GM18858 (cell line): ENCODE data around the gene NUP160.
"Not testable (repeated sequence)": the region's sequence is repeated elsewhere in the genome, so short reads cannot be mapped to it uniquely, and the experiment has no call there.

Experiments used
- ATAC-seq: cut with Tn5 transposase; IDR thresholded peaks from one replicate; pipeline ENCODE4 v1.9.1; 2021; ENCODE audit not compliant: unreplicated experiment

Gene NUP160

DNA sequence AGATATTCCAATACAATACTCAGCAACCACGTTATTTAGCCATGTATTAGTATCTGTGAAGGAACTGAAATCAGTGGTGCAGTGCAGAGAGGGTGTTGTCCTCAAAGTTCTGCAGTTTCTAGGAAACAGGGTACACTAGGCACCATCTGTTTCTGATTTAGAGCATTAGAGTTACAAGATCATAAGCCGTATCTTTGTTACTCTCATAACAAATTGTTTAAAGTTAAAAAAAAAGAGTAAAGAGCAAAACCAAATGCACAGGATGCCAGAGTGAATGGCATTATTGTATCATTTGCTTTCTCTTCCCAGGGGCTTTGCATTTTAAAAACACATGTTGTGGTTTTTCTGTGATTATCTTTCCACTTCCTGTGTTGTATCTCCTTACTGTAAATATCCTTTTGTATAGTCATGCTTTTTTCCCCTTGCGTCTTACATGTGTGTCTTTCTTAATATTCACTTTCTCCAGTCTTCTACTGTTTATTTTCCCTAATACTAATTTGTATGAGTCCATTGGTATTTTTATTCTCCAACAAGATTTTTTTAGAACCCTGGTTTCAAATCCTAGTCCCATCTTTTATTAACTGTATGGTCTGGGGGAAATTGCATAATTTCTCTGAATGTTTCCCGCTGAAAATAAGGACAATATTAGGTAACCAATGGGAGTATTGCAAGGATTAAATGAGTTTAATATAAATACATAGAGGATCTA is 15.2 kb upstream of the NUP160 start:
- ATAC-seq = peak; percentile 70

DNA sequence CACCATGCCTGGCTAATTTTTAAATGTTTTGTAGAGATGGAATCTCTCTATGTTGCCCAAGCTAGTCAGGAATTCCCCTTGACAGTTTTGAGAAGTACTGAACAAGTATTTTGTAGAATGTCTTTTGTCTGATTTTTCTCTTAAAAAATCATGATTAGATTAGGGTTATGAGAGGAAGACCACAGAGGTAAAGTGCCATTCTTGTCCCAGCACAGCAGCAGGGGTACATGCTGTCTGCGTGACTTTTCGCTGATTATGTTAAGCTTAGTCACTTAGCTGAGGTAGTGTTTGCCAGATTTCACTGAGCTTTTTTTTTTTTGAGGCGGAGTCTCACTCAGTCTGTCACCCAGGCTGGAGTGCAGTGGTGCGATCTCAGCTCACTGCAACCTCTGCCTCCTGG is 13.6 kb upstream of the NUP160 start:
- ATAC-seq = no peak

DNA sequence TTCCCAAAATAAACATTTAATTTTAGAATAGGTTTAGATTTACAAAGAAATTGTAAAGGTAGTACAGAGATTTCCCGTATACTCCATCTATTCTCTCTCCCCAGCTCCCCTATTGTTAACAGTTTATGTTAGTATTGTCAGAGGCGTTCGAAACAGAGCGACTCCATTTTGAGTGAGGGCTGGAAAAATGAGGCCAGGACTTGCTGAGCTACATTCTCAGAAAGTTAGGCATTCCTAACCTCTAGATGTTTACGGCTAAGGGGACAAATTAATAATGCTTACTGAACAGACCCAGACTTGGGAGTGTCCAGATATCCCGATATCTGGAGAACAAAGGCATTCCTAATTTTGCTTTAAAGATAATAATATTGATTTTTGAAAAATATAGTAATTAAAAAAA is 12.4 kb upstream of the NUP160 start:
- no peak for ATAC-seq

DNA sequence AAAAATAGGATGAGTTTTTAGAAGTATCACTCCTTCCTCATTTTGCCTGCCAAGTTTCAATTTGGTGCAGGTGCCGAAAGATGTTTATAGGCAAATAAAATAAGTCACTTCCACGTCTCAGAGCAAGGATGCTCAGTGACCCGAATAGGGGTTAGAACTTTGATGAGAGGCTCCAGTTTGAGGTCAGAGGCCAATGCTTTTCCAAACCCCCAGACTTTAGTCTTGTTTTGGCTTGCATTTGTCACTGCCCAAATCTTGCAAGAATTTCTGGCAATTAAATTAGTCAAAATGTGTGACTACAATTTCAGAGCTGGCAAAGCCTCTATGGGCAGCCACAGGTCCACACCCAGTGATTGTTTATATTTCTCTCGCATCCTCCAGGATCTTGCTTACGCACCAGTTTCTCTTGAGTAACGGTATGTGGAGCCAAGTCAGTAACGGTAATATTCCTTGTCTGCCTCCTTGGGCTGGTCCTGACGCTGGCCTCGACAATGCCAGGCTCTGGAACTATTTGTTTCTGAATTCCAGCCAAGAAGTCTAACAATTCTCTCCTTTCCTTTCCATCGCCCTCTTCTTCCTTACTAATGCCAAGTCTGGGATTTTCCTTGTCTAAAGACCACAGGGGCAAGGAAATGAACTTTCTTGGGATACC is 9.9 kb upstream of the NUP160 start:
- ATAC-seq = peak; percentile 29

DNA sequence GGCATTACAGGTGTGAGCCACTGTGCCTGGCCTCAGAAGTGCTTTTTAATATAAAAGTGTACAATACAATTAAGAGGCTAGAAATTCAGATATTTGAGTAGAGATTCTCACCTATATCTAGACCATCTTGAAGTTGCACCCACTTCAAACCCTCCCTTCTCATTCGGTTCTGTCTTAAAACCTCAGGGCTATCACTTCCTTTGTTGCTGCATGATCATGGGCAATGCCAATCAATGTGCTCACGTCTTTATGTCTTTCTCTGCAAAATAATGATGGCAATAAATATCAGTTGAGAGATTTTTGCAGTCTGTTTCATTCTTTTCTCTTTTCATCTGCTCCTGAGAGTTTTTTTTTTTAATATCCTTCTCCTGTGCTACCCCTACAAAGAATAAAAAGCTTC is 9.3 kb upstream of the NUP160 start:
- ATAC-seq = no peak

DNA sequence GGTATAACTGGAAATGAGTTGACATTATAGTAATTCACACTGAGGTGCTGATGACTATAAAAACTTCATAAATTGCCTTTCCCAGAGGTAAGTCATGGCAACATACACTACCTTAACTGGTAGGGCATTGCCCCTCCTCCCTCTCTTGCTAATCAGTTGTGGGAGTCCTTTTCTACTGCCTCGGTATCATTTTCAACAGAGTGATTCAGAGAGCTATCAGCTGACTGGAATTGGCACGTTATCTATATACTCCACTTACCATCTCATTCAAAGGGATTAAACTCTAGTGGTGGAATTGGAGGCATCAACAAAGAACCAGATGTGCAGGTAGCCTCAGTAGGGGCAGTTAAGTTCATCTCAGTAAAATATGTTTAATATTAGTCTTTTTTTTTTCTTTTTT is 8.0 kb upstream of the NUP160 start:
- no peak for ATAC-seq

DNA sequence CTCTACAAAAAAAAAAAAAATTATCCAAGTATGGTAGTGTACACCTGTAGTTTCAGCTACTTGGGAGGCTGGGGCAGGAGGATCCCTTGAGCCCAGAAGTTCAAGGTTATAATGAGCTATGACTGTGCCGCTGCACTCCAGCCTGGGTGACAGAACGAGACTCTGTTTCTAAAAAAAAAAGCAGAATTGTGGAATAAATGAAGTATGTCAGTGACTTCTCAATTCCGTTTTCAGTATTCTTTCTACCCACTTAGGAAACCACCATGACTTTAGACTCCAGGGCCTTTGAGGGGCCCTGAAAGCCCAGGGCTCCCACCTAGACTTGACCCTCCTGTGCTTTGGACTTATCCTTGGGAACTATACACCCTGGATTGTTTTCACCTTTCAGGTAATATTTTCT is 6.5 kb upstream of the NUP160 start:
- ATAC-seq = peak; percentile 45

DNA sequence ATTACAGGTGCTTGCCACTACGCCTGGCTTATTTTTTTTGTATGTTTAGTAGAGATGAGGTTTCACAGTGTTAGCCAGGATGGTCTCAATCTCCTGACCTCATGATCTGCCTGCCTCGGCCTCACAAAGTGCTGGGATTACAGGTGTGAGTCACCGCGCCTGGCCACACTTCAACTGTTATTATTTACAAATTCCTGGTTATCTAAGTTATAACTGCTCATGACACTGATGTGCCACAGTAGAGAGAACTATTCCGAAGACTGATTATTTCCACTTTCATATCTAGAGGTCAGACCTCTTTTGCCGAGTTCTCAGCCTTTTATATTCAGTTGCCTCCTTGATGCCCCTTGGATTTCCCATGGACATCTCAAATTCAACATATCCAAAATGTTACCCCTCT is 3.9 kb upstream of the NUP160 start:
- no peak for ATAC-seq

DNA sequence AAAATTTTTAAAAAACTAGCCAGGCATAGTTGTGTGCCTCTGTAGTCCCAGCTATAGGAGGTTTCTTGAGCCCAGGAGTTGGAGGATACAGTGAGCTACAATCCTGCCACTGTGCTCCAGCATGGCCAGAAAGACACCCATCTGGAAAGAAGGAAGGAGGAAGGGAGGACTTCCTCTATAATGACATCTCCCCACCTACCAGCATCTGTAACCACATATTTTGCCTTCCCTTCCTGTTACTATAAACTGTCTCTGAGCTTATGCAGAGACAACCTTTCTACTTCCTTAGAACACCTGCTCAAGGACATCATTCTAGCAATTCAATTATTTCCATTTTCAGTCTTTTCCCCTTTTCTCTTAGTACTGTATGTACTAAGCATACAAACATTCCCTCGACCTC is 2.2 kb upstream of the NUP160 start:
- peak; percentile 53 for ATAC-seq

DNA sequence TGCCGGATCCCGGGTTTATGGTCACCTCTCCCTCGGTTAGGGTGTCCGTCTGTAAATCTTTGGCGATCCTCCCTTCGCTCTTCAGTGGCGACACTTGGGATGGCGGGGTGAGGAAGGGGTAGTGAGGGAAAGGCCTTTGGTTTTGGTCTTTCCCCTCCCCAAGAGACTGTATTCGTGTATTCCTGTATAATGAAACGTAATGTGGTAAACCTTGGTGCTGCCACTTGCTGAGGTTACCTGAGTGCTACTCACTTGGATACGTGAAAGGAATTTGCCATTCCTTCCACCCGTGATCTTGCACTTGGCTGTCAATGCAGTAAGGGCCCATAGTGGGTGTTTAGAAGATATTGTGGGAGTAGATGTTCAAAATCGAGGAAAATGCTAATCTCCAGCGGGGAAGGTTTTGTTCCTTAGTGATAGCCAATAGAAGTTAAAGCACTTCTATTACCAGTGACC is 578 bp upstream of the NUP160 start:
- ATAC-seq = no peak

DNA sequence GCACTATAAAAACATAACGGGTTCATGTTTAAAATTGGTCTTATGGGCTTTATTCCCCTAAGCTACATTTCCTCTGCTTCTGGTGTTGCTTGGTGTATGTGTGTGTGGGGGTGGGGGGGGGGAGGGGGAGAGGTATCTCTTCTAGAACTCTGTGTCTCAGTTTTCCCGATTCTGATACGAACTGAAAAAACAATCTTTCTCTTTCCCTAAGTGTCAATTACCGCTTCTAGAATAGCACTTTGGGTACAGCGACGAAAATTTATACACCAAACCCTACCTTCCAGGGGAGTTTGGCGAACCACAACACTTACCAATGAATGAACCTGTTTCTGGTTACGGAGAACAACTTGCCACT is 636 bp downstream of the NUP160 start:
- ATAC-seq = no peak

DNA sequence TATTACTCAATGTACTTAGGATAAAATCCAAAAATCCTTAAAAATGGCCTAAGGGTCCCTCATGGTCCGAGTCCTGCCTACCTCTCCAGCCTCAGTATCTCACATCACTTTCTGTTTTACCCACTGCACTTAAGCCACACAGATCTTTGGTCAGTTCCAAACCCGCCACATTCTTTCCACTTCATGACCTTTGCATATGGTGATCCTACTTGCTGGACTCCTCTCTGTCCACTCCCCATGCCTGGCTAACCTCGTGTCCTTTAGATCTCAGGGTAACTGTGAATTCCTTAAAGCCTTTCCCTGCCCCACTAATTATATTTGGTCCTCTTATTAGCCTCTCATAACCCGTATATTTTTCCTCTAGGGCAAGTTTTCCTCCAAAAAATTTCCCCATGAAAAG is 1.2 kb downstream of the NUP160 start:
- ATAC-seq = no peak

DNA sequence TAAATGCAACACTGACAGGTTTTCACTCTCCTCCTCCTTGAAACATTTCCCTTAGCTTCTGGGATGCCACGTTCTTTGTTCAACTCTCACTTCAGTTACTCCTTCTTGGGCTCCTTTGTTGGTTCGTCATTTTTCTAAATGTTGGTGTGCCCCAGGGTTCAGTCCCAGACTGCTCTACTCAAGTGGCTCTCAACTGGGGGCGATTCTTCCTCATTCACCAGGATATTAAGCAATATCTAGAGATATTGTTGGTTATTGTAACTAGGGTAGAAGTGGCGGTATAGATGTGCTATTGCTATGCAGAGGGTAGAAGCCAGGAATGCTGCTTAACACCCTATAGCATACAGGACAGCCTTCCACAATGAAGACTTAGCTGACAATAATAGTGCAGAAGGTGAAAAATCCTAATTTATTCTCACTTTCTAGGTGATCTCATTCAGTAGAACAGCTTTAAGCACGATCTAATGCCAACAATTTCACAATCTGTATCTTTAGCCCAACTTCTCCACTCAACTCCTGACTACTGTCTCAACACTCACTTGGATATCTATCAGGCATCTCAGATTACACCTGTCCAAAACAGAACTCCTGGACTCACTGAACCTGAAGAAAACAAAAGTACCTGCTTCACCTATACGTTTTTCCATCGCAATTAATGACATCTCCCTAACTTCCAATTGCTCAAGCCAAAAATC is 4.6 kb downstream of the NUP160 start:
- ATAC-seq = no peak

DNA sequence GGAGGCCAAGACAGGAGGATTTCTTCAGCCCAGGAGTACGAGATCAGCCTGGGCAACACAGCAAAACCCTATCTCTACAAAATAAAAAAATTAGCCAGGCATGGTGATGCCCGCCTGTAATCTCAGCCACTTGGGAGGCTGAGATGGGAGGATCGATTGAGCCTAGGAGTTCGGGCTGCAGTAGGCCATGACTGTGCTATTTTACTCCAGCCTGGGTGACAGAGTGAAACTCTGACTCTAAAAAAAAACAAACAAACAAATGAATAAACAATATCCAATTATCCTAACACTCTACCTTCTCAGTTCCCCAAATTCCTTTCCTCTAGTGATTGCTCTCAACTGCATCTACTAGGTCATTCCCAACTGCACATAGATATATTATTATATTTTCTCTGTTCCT is 5.4 kb downstream of the NUP160 start:
- ATAC-seq = no peak

DNA sequence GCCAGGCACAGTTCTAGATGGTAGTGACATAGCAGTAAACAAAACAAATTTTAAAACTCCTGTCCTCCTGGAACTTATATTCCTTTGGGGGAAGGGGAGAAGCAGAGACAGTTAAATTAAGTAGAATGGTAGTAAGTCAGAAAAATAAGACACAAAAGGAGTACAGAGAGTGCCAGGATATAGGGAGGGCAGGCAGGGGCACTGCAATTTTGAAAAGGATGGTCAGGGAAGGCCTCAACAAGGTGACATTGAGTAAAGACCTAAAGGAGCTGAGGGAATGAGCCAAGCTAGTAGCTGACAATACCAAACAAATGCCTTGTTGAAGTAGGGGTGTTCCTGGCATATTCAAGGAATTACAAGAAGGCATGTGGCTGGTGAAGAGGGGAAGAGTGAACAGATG is 10.2 kb downstream of the NUP160 start:
- no peak for ATAC-seq

DNA sequence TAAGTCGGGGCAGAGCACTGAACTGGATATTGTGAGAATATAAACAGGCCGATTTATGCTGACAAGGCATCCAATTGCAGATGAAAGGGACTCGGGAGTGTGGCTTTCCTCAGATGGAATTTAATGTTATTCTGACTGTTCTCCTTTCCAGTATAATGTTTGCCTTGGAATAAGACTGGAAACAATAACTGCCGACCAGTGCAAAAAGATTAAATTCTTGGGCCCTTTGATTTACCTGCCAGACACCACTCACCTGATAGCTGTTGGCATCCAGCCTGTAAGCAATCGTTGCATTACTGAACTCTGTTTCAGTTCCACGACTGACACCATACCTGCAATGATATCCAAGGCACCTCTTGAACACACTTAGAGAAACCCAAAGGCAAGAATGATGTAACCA is 10.9 kb downstream of the NUP160 start:
- no peak for ATAC-seq

DNA sequence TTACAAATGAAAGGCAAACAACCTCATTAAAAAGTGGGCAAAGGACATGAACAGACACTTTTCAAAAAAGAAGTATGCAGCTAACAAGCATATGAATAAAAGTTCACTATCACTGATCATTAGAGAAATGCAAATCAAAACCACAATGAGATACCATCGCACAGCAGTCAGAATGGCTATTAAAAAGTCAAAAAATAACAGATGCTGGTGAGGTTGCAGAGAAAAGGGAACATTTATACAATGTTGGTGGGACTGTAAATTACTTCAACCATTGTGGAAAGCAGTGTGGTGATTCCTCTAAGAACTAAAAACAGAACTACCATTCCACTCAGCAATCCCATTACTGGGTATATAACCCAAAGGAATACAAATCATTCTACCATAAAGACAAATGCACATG is 18.1 kb downstream of the NUP160 start:
- ATAC-seq = not testable (repeated sequence)

DNA sequence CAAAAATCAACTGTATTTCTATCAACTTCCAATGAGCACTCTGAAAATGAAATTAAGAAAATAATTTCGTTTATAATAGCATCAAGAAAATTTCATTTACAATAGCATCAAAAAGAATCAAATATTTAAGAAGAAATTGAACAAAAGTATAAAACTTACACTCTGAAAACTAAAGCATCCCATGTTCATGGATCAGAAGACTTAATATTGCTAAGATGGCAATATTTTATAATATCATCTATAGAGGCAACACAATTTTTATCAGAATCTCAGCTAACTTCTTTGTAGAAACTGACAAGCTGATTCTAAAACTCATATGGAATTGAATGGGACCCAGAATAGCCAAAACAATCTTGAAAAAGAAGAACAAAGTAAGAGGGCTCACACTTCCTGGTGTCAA is 19.9 kb downstream of the NUP160 start:
- no peak for ATAC-seq

DNA sequence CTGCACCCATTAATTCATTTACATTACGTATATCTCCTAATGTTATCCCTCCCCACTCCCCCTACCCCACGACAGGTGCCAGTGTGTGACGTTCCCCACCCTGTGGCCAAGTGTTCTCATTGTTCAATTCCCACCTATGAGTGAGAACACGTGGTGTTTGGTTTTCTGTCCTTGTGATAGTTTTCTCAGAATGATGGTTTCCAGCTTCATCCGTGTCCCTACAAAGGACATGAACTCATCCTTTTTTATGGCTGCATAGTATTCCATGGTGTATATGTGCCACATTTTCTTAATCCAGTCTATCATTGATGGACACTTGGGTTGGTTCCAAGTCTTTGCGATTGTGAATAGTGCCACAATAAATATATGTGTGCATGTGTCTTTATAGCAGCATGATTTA is 25.5 kb downstream of the NUP160 start:
- ATAC-seq = not testable (repeated sequence)

DNA sequence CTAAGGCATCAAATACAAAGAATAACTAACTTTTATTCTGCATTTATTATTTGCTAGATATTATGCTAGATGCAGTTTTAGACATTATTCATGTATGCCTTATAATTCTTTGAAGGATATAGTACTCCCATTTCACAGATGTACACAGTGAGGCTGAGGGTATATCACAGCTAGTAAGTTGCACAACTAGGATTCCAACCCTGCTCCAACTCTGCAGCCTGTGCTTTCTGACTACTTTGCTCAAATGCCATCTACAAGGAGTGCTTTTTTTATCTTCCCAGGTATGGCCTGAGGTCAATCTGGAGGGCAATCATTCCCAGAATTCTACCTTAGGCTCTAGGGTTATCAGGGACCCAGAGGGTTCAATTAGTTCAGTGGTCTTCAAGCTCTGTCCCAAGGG is 28.4 kb downstream of the NUP160 start:
- ATAC-seq = no peak

DNA sequence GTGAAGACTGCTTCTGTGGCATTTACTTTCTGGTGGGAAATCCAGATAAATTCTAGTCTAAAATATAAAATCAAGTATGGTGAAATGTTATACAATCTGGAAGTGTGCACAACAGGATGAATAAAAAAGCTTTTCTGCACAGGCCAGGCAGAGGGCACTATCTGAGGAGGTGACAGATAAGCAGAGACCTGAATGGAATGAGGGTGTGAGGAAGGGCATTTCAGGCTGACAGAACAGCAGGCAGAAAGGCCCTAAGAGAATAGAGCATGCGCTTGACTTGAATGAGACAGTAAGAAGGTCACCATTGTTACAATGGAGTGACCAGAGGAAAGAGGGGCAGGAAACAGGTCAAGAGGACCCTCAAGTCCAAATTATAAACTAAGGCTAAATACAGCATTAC is 47.4 kb downstream of the NUP160 start:
- ATAC-seq = no peak

DNA sequence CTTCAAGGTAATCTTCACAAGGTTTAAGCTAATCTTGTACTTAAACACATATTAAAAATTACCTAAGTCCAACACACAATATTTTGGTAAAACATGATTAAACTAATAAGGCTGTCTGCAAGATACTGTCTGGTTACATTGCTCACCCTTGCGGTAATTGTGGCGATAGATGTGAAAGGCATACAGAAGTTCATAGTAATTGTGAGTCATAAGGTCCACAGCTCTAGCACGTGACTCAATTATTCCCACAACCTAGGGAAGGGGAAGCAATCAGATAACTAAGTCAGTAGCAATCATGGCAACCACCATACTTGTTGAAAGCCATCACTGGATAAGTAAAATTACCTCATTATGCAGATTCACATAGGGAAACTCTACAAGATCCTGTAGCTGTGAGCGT is 50.5 kb downstream of the NUP160 start:
- ATAC-seq = no peak
